ENCODE measurements around the gene NBAS.

Gene NBAS

GRCh38 chr2:15365411-15365810 is 195.7 kb downstream of the NBAS start:
- Histone ChIP-seq H3K9me3 (ENCODE audit: low read depth, low read length) (no peaks in the 10 kb centered on the region), H3K4me3 (no peak overlapping the region), H3K27ac (no peak overlapping the region), H3K9ac (ENCODE audit: insufficient read length) (no peak overlapping the region), H3K36me3 (ENCODE audit: insufficient read depth, low read length) (peaks cover 12% of the 10 kb centered on the region)
- DNase-seq (ENCODE audit: low read depth, low spot score) = no peak
- no peak for TF ChIP-seq FOXP2 (optimal IDR thresholded peaks at IDR 0.05; ENCODE audit: control extremely low read depth, extremely low read length, insufficient read depth)
- no peak for TF ChIP-seq POLR2AphosphoS5 (IDR thresholded peaks at IDR 0.05; ENCODE audit: borderline replicate concordance, low read depth, low read length)
- TF ChIP-seq EZH2 (IDR thresholded peaks at IDR 0.05) = no peak

- no peak for DNase-seq (ENCODE audit: low read depth, low spot score)
Measured at GRCh38 chr2:15364561-15364960, 196.6 kb downstream of the NBAS start.

GRCh38 chr2:15363734-15364133 is 197.4 kb downstream of the NBAS start:
- Histone ChIP-seq H3K9me3 (ENCODE audit: low read depth, low read length) (no peaks in the 10 kb centered on the region), H3K36me3 (ENCODE audit: insufficient read depth, low read length) (peaks cover 12% of the 10 kb centered on the region), H3K4me3 (no peak overlapping the region), H3K9ac (ENCODE audit: insufficient read length) (no peak overlapping the region), H3K27ac (no peak overlapping the region)
- DNase-seq (ENCODE audit: low read depth, low spot score) = no peak
- TF ChIP-seq POLR2AphosphoS5 (IDR thresholded peaks at IDR 0.05; ENCODE audit: borderline replicate concordance, low read depth, low read length) = no peak
- TF ChIP-seq FOXP2 (optimal IDR thresholded peaks at IDR 0.05; ENCODE audit: control extremely low read depth, extremely low read length, insufficient read depth) = no peak
- no peak for TF ChIP-seq EZH2 (IDR thresholded peaks at IDR 0.05)

More at GRCh38 chr2:15364561-15364960, 196.6 kb downstream of the NBAS start:
- peaks cover 12% of the 10 kb centered on the region for H3K36me3 ChIP-seq (ENCODE audit: insufficient read depth, low read length)
- H3K9me3 ChIP-seq (ENCODE audit: low read depth, low read length) = no peaks in the 10 kb centered on the region
- no peak overlapping the region for H3K4me3 ChIP-seq
- H3K27ac ChIP-seq = no peak overlapping the region
- no peak for TF ChIP-seq FOXP2 (optimal IDR thresholded peaks at IDR 0.05; ENCODE audit: control extremely low read depth, extremely low read length, insufficient read depth)
- TF ChIP-seq POLR2AphosphoS5 (IDR thresholded peaks at IDR 0.05; ENCODE audit: borderline replicate concordance, low read depth, low read length) = no peak
- no peak for TF ChIP-seq EZH2 (IDR thresholded peaks at IDR 0.05)
- no peak overlapping the region for H3K9ac ChIP-seq (ENCODE audit: insufficient read length)

- DNase-seq (ENCODE audit: low read depth, low spot score) = no peak
- peaks cover 12% of the 10 kb centered on the region for H3K36me3 ChIP-seq (ENCODE audit: insufficient read depth, low read length)
- no peak overlapping the region for H3K4me3 ChIP-seq
- no peak overlapping the region for H3K9ac ChIP-seq (ENCODE audit: insufficient read length)
- no peaks in the 10 kb centered on the region for H3K9me3 ChIP-seq (ENCODE audit: low read depth, low read length)
- H3K27ac ChIP-seq = no peak overlapping the region
- TF ChIP-seq POLR2AphosphoS5 (IDR thresholded peaks at IDR 0.05; ENCODE audit: borderline replicate concordance, low read depth, low read length) = no peak
- TF ChIP-seq FOXP2 (optimal IDR thresholded peaks at IDR 0.05; ENCODE audit: control extremely low read depth, extremely low read length, insufficient read depth) = no peak
- no peak for TF ChIP-seq EZH2 (IDR thresholded peaks at IDR 0.05)
Measured at GRCh38 chr2:15363142-15363541, 198.0 kb downstream of the NBAS start.

- no peak for TF ChIP-seq FOXP2 (optimal IDR thresholded peaks at IDR 0.05; ENCODE audit: control extremely low read depth, extremely low read length, insufficient read depth)
- no peak for TF ChIP-seq POLR2AphosphoS5 (IDR thresholded peaks at IDR 0.05; ENCODE audit: borderline replicate concordance, low read depth, low read length)
- no peak for TF ChIP-seq EZH2 (IDR thresholded peaks at IDR 0.05)
- DNase-seq (ENCODE audit: low read depth, low spot score) = no peak
- no peak overlapping the region for H3K27ac ChIP-seq
- no peak overlapping the region for H3K4me3 ChIP-seq
- no peaks in the 10 kb centered on the region for H3K9me3 ChIP-seq (ENCODE audit: low read depth, low read length)
- peaks cover 6% of the 10 kb centered on the region; the same call in 1 of the 2 replicates for H3K36me3 ChIP-seq (ENCODE audit: insufficient read depth, low read length)
- no peak overlapping the region for H3K9ac ChIP-seq (ENCODE audit: insufficient read length)
Measured at GRCh38 chr2:15359716-15360531, 201.2 kb downstream of the NBAS start.

- TF ChIP-seq FOXP2 (optimal IDR thresholded peaks at IDR 0.05; ENCODE audit: control extremely low read depth, extremely low read length, insufficient read depth) = no peak
- TF ChIP-seq POLR2AphosphoS5 (IDR thresholded peaks at IDR 0.05; ENCODE audit: borderline replicate concordance, low read depth, low read length) = no peak
- no peak for TF ChIP-seq EZH2 (IDR thresholded peaks at IDR 0.05)
- Histone ChIP-seq H3K36me3 (ENCODE audit: insufficient read depth, low read length) (peaks cover 6% of the 10 kb centered on the region; the same call in 1 of the 2 replicates), H3K27ac (no peak overlapping the region), H3K9ac (ENCODE audit: insufficient read length) (no peak overlapping the region), H3K4me3 (no peak overlapping the region), H3K9me3 (ENCODE audit: low read depth, low read length) (no peaks in the 10 kb centered on the region)
- DNase-seq (ENCODE audit: low read depth, low spot score) = no peak
Measured at GRCh38 chr2:15357922-15358321, 203.2 kb downstream of the NBAS start.

GRCh38 chr2:15357186-15357585 is 203.9 kb downstream of the NBAS start:
- Histone ChIP-seq H3K9ac (ENCODE audit: insufficient read length) (no peak overlapping the region), H3K27ac (no peak overlapping the region), H3K36me3 (ENCODE audit: insufficient read depth, low read length) (peaks cover 6% of the 10 kb centered on the region; the same call in 1 of the 2 replicates), H3K4me3 (no peak overlapping the region), H3K9me3 (ENCODE audit: low read depth, low read length) (no peaks in the 10 kb centered on the region)
- TF ChIP-seq POLR2AphosphoS5 (IDR thresholded peaks at IDR 0.05; ENCODE audit: borderline replicate concordance, low read depth, low read length) = no peak
- TF ChIP-seq EZH2 (IDR thresholded peaks at IDR 0.05) = no peak
- no peak for TF ChIP-seq FOXP2 (optimal IDR thresholded peaks at IDR 0.05; ENCODE audit: control extremely low read depth, extremely low read length, insufficient read depth)
- no peak for DNase-seq (ENCODE audit: low read depth, low spot score)

- H3K36me3 ChIP-seq (ENCODE audit: insufficient read depth, low read length) = peaks cover 6% of the 10 kb centered on the region; the same call in 1 of the 2 replicates
- no peak for DNase-seq (ENCODE audit: low read depth, low spot score)
- TF ChIP-seq EZH2 (IDR thresholded peaks at IDR 0.05) (no peak), FOXP2 (optimal IDR thresholded peaks at IDR 0.05; ENCODE audit: control extremely low read depth, extremely low read length, insufficient read depth) (no peak), POLR2AphosphoS5 (IDR thresholded peaks at IDR 0.05; ENCODE audit: borderline replicate concordance, low read depth, low read length) (no peak)
- no peak overlapping the region for H3K27ac ChIP-seq
- H3K9ac ChIP-seq (ENCODE audit: insufficient read length) = no peak overlapping the region
- no peak overlapping the region for H3K4me3 ChIP-seq
- H3K9me3 ChIP-seq (ENCODE audit: low read depth, low read length) = no peaks in the 10 kb centered on the region
Measured at GRCh38 chr2:15355386-15355785, 205.7 kb downstream of the NBAS start.

All from SK-N-MC (cell line).